Stimulated activated CD4-positive, alpha-beta T cell treated with anti-CD3 and anti-CD28 coated beads, Interleukin-1b, Interleukin-23, amount 100 ng/mL, for 48 hours (primary cell): ENCODE results near the gene GDNF.
"Not testable (repeated sequence)": the region's sequence is repeated elsewhere in the genome, so short reads cannot be mapped to it uniquely, and the experiment has no call there.

Source experiments
- DNase-seq: peaks from one replicate; pipeline ENCODE4 v3.0.0-alpha.2; 2020

The GDNF gene

GRCh38 chr5:37815913-37816312 lies 23.9 kb downstream of the GDNF start:
- DNase-seq = no peak

GRCh38 chr5:37814699-37815098 lies 25.1 kb downstream of the GDNF start:
- no peak for DNase-seq

- DNase-seq = no peak
Measured at GRCh38 chr5:37812365-37812764, 27.5 kb downstream of the GDNF start.

- DNase-seq = no peak
Measured at GRCh38 chr5:37811866-37812265, 28.0 kb downstream of the GDNF start.

GRCh38 chr5:37810311-37810710 lies 29.5 kb downstream of the GDNF start:
- no peak for DNase-seq

GRCh38 chr5:37808945-37809344 lies 30.9 kb downstream of the GDNF start:
- no peak for DNase-seq

GRCh38 chr5:37807621-37808301 lies 32.1 kb downstream of the GDNF start:
- DNase-seq = no peak

- no peak for DNase-seq
Measured at GRCh38 chr5:37807015-37807414, 32.8 kb downstream of the GDNF start.

- DNase-seq = no peak
Measured at GRCh38 chr5:37806476-37806875, 33.4 kb downstream of the GDNF start.

- DNase-seq = no peak
Measured at GRCh38 chr5:37806016-37806415, 33.8 kb downstream of the GDNF start.

- no peak for DNase-seq
Measured at GRCh38 chr5:37804401-37804800, 35.4 kb downstream of the GDNF start.

- no peak for DNase-seq
Measured at GRCh38 chr5:37803487-37803886, 36.4 kb downstream of the GDNF start.

GRCh38 chr5:37801521-37801920 lies 38.3 kb downstream of the GDNF start:
- DNase-seq = no peak

- no peak for DNase-seq
Measured at GRCh38 chr5:37799865-37800421, 39.9 kb downstream of the GDNF start.

- DNase-seq = not testable (repeated sequence)
Measured at GRCh38 chr5:37796435-37796834, 43.4 kb downstream of the GDNF start.

GRCh38 chr5:37795292-37795691 lies 44.5 kb downstream of the GDNF start:
- DNase-seq = not testable (repeated sequence)

GRCh38 chr5:37792975-37793631 lies 46.7 kb downstream of the GDNF start:
- no peak for DNase-seq

GRCh38 chr5:37791321-37791720 lies 48.5 kb downstream of the GDNF start:
- DNase-seq = no peak

GRCh38 chr5:37789991-37790390 lies 49.9 kb downstream of the GDNF start:
- no peak for DNase-seq

- DNase-seq = no peak
Measured at GRCh38 chr5:37787742-37788141, 52.1 kb downstream of the GDNF start.

- DNase-seq = no peak
Measured at GRCh38 chr5:37786862-37787519, 52.9 kb downstream of the GDNF start.

GRCh38 chr5:37786416-37786815 lies 53.4 kb downstream of the GDNF start:
- no peak for DNase-seq

GRCh38 chr5:37781409-37781808 lies 58.4 kb downstream of the GDNF start:
- not testable (repeated sequence) for DNase-seq
